ENCODE results near the gene CIAO3. TPM values are rescaled to one million over a fixed set of nuclear protein-coding genes. Genes with fewer than 3 reads are reported as not detected.

CIAO3 gene
- total RNA-seq, 2 experiments from 2014 or later, result 28.3 to 31.9 TPM

GRCh38 chr16:725463-726187 lies 15.2 kb downstream of the CIAO3 start:
- ChIA-PET POLR2A (interaction anchor here (0.8 to 1.3 kb wide), 2 partner anchors 10 to 653 kb away, joined by 4 read pairs; no protein-coding TSS in a partner anchor), CTCF (interaction anchor here (0.6 to 1.5 kb wide), 3 partner anchors 13 to 24 kb away, joined by 3 to 5 read pairs (median 4); no protein-coding TSS in a partner anchor)
- Mint-ChIP-seq H3K9me3 (ENCODE audit: low read depth) (no peaks in the 10 kb centered on the region), H3K27me3 (no peaks in the 10 kb centered on the region), H3K36me3 (ENCODE audit: low read depth) (no peaks in the 10 kb centered on the region), H3K4me3 (no peak overlapping the region), H3K4me1 (peaks cover 6% of the 10 kb centered on the region), H3K27ac (no peak overlapping the region)
- ATAC-seq (no peak), DNase-seq (no peak)
- intact Hi-C loops (cut with DNase I, micrococcal nuclease), result no loop called here

GRCh38 chr16:725041-725376 lies 15.8 kb downstream of the CIAO3 start:
- Mint-ChIP-seq H3K4me3 (no peak overlapping the region), H3K36me3 (ENCODE audit: low read depth) (no peaks in the 10 kb centered on the region), H3K27me3 (no peaks in the 10 kb centered on the region), H3K4me1 (peaks cover 10% of the 10 kb centered on the region), H3K9me3 (ENCODE audit: low read depth) (no peaks in the 10 kb centered on the region), H3K27ac (no peak overlapping the region)
- CTCF ChIA-PET, result interaction anchor here (0.6 to 1.5 kb wide), 4 partner anchors 10 to 64 kb away, joined by 3 to 4 read pairs (median 4); partner anchors contain the start of gene METRN
- POLR2A ChIA-PET, result no interaction called here
- intact Hi-C loops (cut with DNase I, micrococcal nuclease), result no loop called here
- no peak for ATAC-seq
- DNase-seq, result no peak

GRCh38 chr16:724188-725040 lies 16.4 kb downstream of the CIAO3 start:
- Mint-ChIP-seq H3K4me1 (peaks cover 13% of the 10 kb centered on the region), H3K4me3 (no peak overlapping the region), H3K36me3 (ENCODE audit: low read depth) (no peaks in the 10 kb centered on the region), H3K27ac (no peak overlapping the region), H3K9me3 (ENCODE audit: low read depth) (no peaks in the 10 kb centered on the region), H3K27me3 (no peaks in the 10 kb centered on the region)
- no peak for ATAC-seq
- POLR2A ChIA-PET, result no interaction called here
- CTCF ChIA-PET, result interaction anchor here (0.6 to 1.5 kb wide), 4 partner anchors 10 to 63 kb away, joined by 3 to 4 read pairs (median 4); partner anchors contain the start of gene METRN
- intact Hi-C loops (cut with DNase I, micrococcal nuclease), result loop anchor here in 1 of 2 experiments (5.0 kb wide), 1 partner anchor 42 kb away; the partner anchor contains the start of genes JMJD8 and STUB1
- no peak for DNase-seq

GRCh38 chr16:723695-724094 lies 17.1 kb downstream of the CIAO3 start:
- DNase-seq (no peak), ATAC-seq (no peak)
- no peaks in the 10 kb centered on the region for H3K36me3 Mint-ChIP-seq (ENCODE audit: low read depth)
- H3K27ac Mint-ChIP-seq, result no peak overlapping the region
- intact Hi-C loops (cut with DNase I, micrococcal nuclease), result loop anchor here in 1 of 2 experiments (5.0 kb wide), 1 partner anchor 41 kb away; the partner anchor contains the start of genes JMJD8 and STUB1
- no peaks in the 10 kb centered on the region for H3K9me3 Mint-ChIP-seq (ENCODE audit: low read depth)
- ChIA-PET POLR2A (no interaction called here), CTCF (interaction anchor here (0.8 to 1.5 kb wide), 3 partner anchors 9 to 63 kb away, joined by 4 to 7 read pairs (median 4); partner anchors contain the start of gene CIAO3)
- no peak overlapping the region for H3K4me3 Mint-ChIP-seq
- peaks cover 20% of the 10 kb centered on the region for H3K4me1 Mint-ChIP-seq
- no peaks in the 10 kb centered on the region for H3K27me3 Mint-ChIP-seq

GRCh38 chr16:722835-723633 lies 17.8 kb downstream of the CIAO3 start:
- Mint-ChIP-seq H3K27me3 (no peaks in the 10 kb centered on the region), H3K27ac (no peak overlapping the region), H3K9me3 (ENCODE audit: low read depth) (no peaks in the 10 kb centered on the region), H3K4me3 (peak overlapping the region; percentile 17), H3K36me3 (ENCODE audit: low read depth) (no peaks in the 10 kb centered on the region), H3K4me1 (peaks cover 20% of the 10 kb centered on the region)
- no peak for ATAC-seq
- CTCF ChIA-PET, result interaction anchor here (0.6 to 3.5 kb wide), 6 partner anchors 10 to 277 kb away, joined by 3 to 29 read pairs (median 4); partner anchors contain the start of gene CIAO3
- no peak for DNase-seq
- intact Hi-C loops (cut with DNase I, micrococcal nuclease), result loop anchor here in 1 of 2 experiments (5.0 kb wide), 1 partner anchor 41 kb away; the partner anchor contains the start of genes JMJD8 and STUB1
- POLR2A ChIA-PET, result no interaction called here

GRCh38 chr16:721765-722540 lies 18.8 kb downstream of the CIAO3 start:
- CTCF ChIA-PET, result interaction anchor here (0.6 to 3.5 kb wide), 7 partner anchors 10 to 278 kb away, joined by 3 to 29 read pairs (median 7); partner anchors contain the start of genes CHTF18, CIAO3 and RPUSD1
- H3K36me3 Mint-ChIP-seq (ENCODE audit: low read depth), result no peaks in the 10 kb centered on the region
- peak overlapping the region; percentile 25 for H3K27ac Mint-ChIP-seq
- ATAC-seq (no peak), DNase-seq (no peak)
- intact Hi-C loops (cut with DNase I, micrococcal nuclease), result loop anchor here (1.0 to 5.0 kb wide), 6 partner anchors 14 to 67 kb away; partner anchors contain the start of genes CIAO3 (in 2 of the 2), JMJD8 (in 2 of the 2), CHTF18 (in 1 of the 2) and RPUSD1 (in 1 of the 2)
- H3K27me3 Mint-ChIP-seq, result no peaks in the 10 kb centered on the region
- H3K4me3 Mint-ChIP-seq, result peak overlapping the region; percentile 64
- POLR2A ChIA-PET, result interaction anchor here (0.8 kb wide), 1 partner anchor 67 kb away, joined by 3 read pairs; no protein-coding TSS in a partner anchor
- H3K9me3 Mint-ChIP-seq (ENCODE audit: low read depth), result no peaks in the 10 kb centered on the region
- peaks cover 20% of the 10 kb centered on the region for H3K4me1 Mint-ChIP-seq

GRCh38 chr16:720990-721764 lies 19.6 kb downstream of the CIAO3 start, which contains the start of gene ANTKMT:
ANTKMT (plus strand) TSS chr16:721146; CDS start chr16:721275, 129 bp downstream.
- ChIA-PET POLR2A (interaction anchor here (0.8 kb wide), 1 partner anchor 68 kb away, joined by 3 read pairs; no protein-coding TSS in a partner anchor), CTCF (interaction anchor here (0.9 to 3.5 kb wide), 5 partner anchors 9 to 67 kb away, joined by 3 to 29 read pairs (median 9); partner anchors contain the start of genes CHTF18, CIAO3 and RPUSD1)
- peak within 1 kb of the TSS; percentile 78 for H3K27ac Mint-ChIP-seq
- no peaks in the 10 kb centered on the region for H3K36me3 Mint-ChIP-seq (ENCODE audit: low read depth)
- peaks cover 3% of the 10 kb centered on the region for H3K27me3 Mint-ChIP-seq
- ATAC-seq, result peak; percentile 72
- H3K4me1 Mint-ChIP-seq, result peaks cover 16% of the 10 kb centered on the region
- DNase-seq, result peak; percentile 86
- intact Hi-C loops (cut with DNase I, micrococcal nuclease), result loop anchor here (1.0 to 5.0 kb wide), 6 partner anchors 15 to 68 kb away; partner anchors contain the start of genes CIAO3 (in 2 of the 2), JMJD8 (in 2 of the 2), CHTF18 (in 1 of the 2) and RPUSD1 (in 1 of the 2)
- peak within 1 kb of the TSS; percentile 76 for H3K4me3 Mint-ChIP-seq
- H3K9me3 Mint-ChIP-seq (ENCODE audit: low read depth), result no peaks in the 10 kb centered on the region

GRCh38 chr16:720447-720989 lies 20.3 kb downstream of the CIAO3 start:
- H3K27ac Mint-ChIP-seq, result peak overlapping the region; percentile 78
- no peaks in the 10 kb centered on the region for H3K36me3 Mint-ChIP-seq (ENCODE audit: low read depth)
- ATAC-seq, result peak; percentile 61
- H3K4me1 Mint-ChIP-seq, result peaks cover 16% of the 10 kb centered on the region
- ChIA-PET POLR2A (interaction anchor here (0.6 kb wide), 1 partner anchor 80 kb away, joined by 3 read pairs; no protein-coding TSS in a partner anchor), CTCF (interaction anchor here (0.7 to 3.5 kb wide), 13 partner anchors 9 to 73 kb away, joined by 3 to 29 read pairs (median 4); partner anchors contain the start of genes CHTF18, CIAO3 and RPUSD1)
- intact Hi-C loops (cut with DNase I, micrococcal nuclease), result loop anchor here (2.0 to 5.0 kb wide), 4 partner anchors 20 to 68 kb away; partner anchors contain the start of genes CIAO3 (in 2 of the 2), CHTF18 (in 1 of the 2), JMJD8 (in 1 of the 2) and RPUSD1 (in 1 of the 2)
- H3K9me3 Mint-ChIP-seq (ENCODE audit: low read depth), result no peaks in the 10 kb centered on the region
- peak overlapping the region; percentile 76 for H3K4me3 Mint-ChIP-seq
- H3K27me3 Mint-ChIP-seq, result peaks cover 3% of the 10 kb centered on the region
- peak; percentile 78 for DNase-seq

Data from activated CD4-positive, alpha-beta T cell treated with anti-CD3 and anti-CD28 coated beads for 36 hours (primary cell).